Right lobe of liver (tissue), 6 donors: ENCODE data around the gene FITM1. TPM values are rescaled to one million over a fixed set of nuclear protein-coding genes. Genes with fewer than 3 reads are reported as not detected.

Experiments
- ATAC-seq, 4 donors: fragments of 200-7000 bp; cut with Tn5 transposase; one replicate each; pipeline ENCODE4 v1.9.1; 2020; ENCODE audit warnings: mild to moderate bottlenecking in 4 of 4, moderate library complexity in 4 of 4
- DNase-seq, 3 donors: peaks; one replicate each; pipeline ENCODE4 v3.0.0-alpha.2; 2020
- H3K27ac ChIP-seq, 3 donors: fragments of 200-600 bp; one replicate each; pipeline ENCODE4 v1.8.0; 2022
- H3K27me3 ChIP-seq, 2 donors: fragments of 200-600 bp; one replicate each; pipeline ENCODE4 v1.8.0; 2022
- H3K36me3 ChIP-seq, 4 donors: fragments of 200-600 bp; sonication (generic) in 1 of 4; one replicate each; pipeline versions ENCODE4 v1.5.1 to v1.8.0; 2017 to 2022; ENCODE audit warnings: control low read depth in 1 of 4
- H3K4me1 ChIP-seq, 4 donors: fragments of 200-600 bp; sonication (generic) in 1 of 4; one replicate each; pipeline versions ENCODE4 v1.5.1 to v1.8.0; 2017 to 2022; ENCODE audit warnings: control low read depth in 1 of 4
- H3K4me3 ChIP-seq, 3 donors: fragments of 200-600 bp; one replicate each; pipeline ENCODE4 v1.8.0; 2022
- H3K9me3 ChIP-seq, 4 donors: fragments of 200-600 bp; sonication (generic) in 1 of 4; one replicate each; pipeline versions ENCODE4 v1.5.1 to v1.8.0; 2017 to 2022; ENCODE audit warnings: control low read depth in 1 of 4
- POLR2A ChIP-seq: fragments of 450-650 bp; IDR thresholded peaks from one replicate; pipeline ENCODE4 v1.6.1; 2017; ENCODE audit warnings: antibody characterized with exemption, mild to moderate bottlenecking
- WGBS: methylation state at CpG from one replicate; pipeline ENCODE4 v1.1.6; 2018; ENCODE audit warnings: low coverage, low lambda C conversion rate; ENCODE audit not compliant: insufficient coverage; ENCODE audit errors: missing lambda C conversion rate; 5-methylcytosine and 5-hydroxymethylcytosine counted together
- intact Hi-C, 2 donors: fragments of 100-400 bp; cut with DNase I; formaldehyde crosslinking; loops; one replicate each; pipeline versions ENCODE4 v1.11.2 to v1.14.1; 2022
- total RNA-seq, 6 experiments: library from RNA; depleted of rRNA in 2 of 6; stranded (reverse); fragments of >200 nt in 2 of 6; fragmentation: NEBNext Ultra II Directional in 3 of 6; extraction: Animal tissue kit (Norgen Biotek cat#: 25700) in 3 of 6; gene quantifications; one replicate each; pipeline versions ENCODE4 v1.1.0 to v1.2.4, GENCODE V29; 2016 to 2023
- TF ChIP-seq, protein P1 (sequence below), 4 donors: fragments of 200-600 bp in 3 of 4; fragments of 450-650 bp in 1 of 4; IDR thresholded peaks; one replicate each; pipeline versions ENCODE4 v1.5.1 to v1.8.0; 2016 to 2022; ENCODE audit warnings: antibody characterized with exemption in 4 of 4, mild to moderate bottlenecking in 2 of 4
- donor health status: DM: no; HTN: yes; CAD: no.
- donor health status: DM: no; HTN: no; CAD: no.
- donor health status: DM: no; HTN: no; CAD: no.
- donor health status: DM: no; HTN: yes; CAD: no.
- donor health status: DM: no; HTN: yes; CAD: no.

The FITM1 gene
- total RNA-seq, 6 experiments from 2014 or later: 1.5 to 32.5 (median 9.3) TPM

DNA sequence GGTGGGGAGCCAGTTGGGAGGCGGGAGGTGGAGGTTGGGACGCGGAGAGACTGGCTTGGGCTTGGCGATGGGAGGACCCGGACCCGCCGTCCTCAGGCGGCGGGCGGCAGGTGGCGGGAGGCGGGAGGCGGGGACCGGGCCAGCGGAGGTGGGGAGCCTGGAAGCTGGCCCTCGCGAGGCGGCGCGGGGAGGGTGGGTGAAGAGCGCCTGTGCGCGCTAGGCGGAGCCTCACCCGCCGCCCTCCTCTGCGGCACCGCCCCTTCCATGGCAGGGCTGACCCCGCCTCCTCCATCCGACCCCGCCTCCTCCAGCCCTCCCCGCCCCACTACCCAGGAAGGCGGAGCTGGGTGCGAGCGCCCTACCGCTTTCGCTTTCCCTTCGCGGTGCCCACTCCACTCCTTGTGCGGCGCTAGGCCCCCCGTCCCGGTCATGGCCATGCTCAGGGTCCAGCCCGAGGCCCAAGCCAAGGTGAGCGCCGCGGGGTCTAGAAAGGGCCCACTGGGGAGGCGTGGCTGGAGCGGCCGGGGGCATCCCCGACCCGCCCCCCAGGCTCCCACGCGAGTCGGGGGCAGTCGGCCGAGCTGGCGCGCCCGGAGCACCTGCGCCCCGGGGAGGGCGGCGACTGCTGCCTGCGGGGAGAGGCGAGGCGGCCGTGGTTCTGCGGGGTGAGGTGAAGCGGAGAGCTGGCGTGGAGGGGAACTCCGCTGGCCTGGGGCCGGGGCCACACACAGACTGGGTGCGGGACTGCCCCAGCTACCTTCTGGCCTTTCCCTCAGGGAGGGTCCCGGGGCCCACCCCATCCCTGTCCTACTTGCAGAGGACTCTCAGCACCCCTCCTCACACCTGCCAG lies 5.6 kb downstream of the FITM1 start, which contains the start of gene PSME1:
PSME1 (plus strand) TSS at position 361 of the 850 bp plus-strand sequence; CDS start at position 430, 69 bp downstream.
- H3K4me1 ChIP-seq: peaks cover 0 to 52% (median 13%) of the 10 kb centered on the region in 4 donors
- WGBS: 0% methylated on average over 11 of the region's 75 CpGs
- peaks cover 0 to 21% (median 4%) of the 10 kb centered on the region in 4 donors for H3K36me3 ChIP-seq
- intact Hi-C loops: no loop called here
- peak; percentile 97 to 98 (median 98) for DNase-seq
- TF ChIP-seq POLR2A: peak; percentile 34
- TF ChIP-seq, protein P1, sequence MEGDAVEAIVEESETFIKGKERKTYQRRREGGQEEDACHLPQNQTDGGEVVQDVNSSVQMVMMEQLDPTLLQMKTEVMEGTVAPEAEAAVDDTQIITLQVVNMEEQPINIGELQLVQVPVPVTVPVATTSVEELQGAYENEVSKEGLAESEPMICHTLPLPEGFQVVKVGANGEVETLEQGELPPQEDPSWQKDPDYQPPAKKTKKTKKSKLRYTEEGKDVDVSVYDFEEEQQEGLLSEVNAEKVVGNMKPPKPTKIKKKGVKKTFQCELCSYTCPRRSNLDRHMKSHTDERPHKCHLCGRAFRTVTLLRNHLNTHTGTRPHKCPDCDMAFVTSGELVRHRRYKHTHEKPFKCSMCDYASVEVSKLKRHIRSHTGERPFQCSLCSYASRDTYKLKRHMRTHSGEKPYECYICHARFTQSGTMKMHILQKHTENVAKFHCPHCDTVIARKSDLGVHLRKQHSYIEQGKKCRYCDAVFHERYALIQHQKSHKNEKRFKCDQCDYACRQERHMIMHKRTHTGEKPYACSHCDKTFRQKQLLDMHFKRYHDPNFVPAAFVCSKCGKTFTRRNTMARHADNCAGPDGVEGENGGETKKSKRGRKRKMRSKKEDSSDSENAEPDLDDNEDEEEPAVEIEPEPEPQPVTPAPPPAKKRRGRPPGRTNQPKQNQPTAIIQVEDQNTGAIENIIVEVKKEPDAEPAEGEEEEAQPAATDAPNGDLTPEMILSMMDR (IDR thresholded peaks at IDR 0.05): peak in 1 of 4 donors; percentile 12
- peak within 1 kb of the TSS; percentile 87 to 98 (median 94) for H3K27ac ChIP-seq
- H3K4me3 ChIP-seq: peak within 1 kb of the TSS; percentile 95 to 99 (median 98)
- peak; percentile 90 to 97 (median 94) for ATAC-seq
- H3K27me3 ChIP-seq: no peaks in the 10 kb centered on the region
- H3K9me3 ChIP-seq: no peaks in the 10 kb centered on the region

DNA sequence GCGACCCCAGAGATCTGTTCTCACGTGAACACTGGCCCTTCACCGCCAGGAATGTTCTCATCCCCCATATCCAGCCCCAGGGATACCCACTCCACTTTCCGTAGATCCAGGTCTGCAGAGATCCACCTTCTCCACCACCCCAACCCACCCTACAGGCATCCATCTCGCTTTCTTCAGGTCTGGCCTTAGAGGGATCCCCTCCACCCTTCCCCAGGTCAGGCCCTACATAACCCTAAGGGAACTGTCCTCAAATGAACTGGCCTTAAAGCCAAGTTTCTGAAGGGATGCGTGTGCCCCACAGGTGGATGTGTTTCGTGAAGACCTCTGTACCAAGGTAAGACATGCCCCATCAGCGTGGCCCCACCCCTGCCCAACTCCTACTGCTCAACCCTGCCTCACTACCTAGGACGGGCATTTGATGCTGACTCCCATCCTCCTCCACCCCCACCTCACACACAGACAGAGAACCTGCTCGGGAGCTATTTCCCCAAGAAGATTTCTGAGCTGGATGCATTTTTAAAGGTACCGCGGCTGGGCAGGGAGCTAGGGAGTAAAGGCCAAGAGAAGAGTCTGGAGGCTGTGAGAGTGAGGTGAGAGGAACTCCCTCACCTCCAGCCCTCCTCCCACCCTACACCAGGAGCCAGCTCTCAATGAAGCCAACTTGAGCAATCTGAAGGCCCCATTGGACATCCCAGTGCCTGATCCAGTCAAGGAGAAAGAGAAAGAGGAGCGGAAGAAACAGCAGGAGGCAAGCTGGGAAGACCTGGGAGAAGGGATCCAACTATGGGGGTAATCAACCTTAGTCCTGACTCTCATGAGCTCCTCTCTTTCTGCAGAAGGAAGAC lies 6.4 kb downstream of the FITM1 start:
- intact Hi-C loops: no loop called here
- H3K9me3 ChIP-seq: no peaks in the 10 kb centered on the region
- peaks cover 0 to 21% (median 4%) of the 10 kb centered on the region in 4 donors for H3K36me3 ChIP-seq
- peaks cover 0 to 44% (median 9%) of the 10 kb centered on the region in 4 donors for H3K4me1 ChIP-seq
- DNase-seq: no peak
- no peaks in the 10 kb centered on the region for H3K27me3 ChIP-seq
- peak overlapping the region; percentile 95 to 99 (median 98) for H3K4me3 ChIP-seq
- no peak for ATAC-seq
- WGBS: 19% methylated on average over 11 of the region's 13 CpGs
- TF ChIP-seq, protein P1 (IDR thresholded peaks at IDR 0.05): no peak
- no peak for TF ChIP-seq POLR2A
- peak overlapping the region; percentile 87 to 98 (median 94) for H3K27ac ChIP-seq

DNA sequence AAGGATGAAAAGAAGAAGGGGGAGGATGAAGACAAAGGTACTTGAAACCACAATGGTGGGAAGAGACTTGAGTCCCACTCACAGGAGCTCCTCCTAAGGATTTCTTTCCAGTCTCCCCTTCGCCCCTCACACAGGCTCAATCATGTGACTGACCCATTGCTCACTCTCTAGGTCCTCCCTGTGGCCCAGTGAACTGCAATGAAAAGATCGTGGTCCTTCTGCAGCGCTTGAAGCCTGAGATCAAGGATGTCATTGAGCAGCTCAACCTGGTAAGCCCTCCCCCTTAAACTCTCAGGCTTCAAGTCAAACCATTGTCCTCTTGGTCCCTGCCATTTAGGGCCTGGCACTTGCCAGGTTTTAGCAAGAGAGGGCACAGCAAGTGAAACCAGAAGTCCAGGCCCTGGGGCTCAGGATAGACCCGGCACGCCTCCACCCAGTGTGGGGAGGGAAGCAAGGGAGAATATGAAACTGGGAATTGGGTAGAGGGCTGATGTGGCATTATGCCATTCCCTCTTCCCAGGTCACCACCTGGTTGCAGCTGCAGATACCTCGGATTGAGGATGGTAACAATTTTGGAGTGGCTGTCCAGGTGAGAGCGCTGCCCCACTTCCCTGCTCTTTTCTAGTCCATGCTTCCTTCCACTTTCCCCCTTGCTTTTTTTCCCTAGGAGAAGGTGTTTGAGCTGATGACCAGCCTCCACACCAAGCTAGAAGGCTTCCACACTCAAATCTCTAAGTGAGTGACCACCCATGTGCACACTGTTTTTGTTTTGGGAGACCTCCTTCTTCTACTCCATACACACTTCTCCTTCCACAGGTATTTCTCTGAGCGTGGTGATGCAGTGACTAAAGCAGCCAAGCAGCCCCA lies 7.3 kb downstream of the FITM1 start:
- H3K36me3 ChIP-seq: peaks cover 0 to 21% (median 4%) of the 10 kb centered on the region in 4 donors
- intact Hi-C loops: no loop called here
- H3K27me3 ChIP-seq: no peaks in the 10 kb centered on the region
- DNase-seq (no peak), ATAC-seq (no peak)
- no peak overlapping the region for H3K27ac ChIP-seq
- no peaks in the 10 kb centered on the region for H3K9me3 ChIP-seq
- H3K4me3 ChIP-seq: no peak overlapping the region
- WGBS: 83% methylated on average over 4 of the region's 8 CpGs
- TF ChIP-seq, protein P1 (IDR thresholded peaks at IDR 0.05): no peak
- TF ChIP-seq POLR2A: no peak
- H3K4me1 ChIP-seq: peaks cover 0 to 41% (median 7%) of the 10 kb centered on the region in 4 donors
